ENCODE data around the gene APAF1.

APAF1 gene

GRCh38 chr12:98769068-98769467 is 124.0 kb downstream of the APAF1 start:
- no peak for DNase-seq

GRCh38 chr12:98770230-98770629 is 125.1 kb downstream of the APAF1 start:
- DNase-seq = no peak

- DNase-seq = no peak
These were observed 127.0 kb downstream of the APAF1 start for GRCh38 chr12:98771811-98772752.

GRCh38 chr12:98772818-98773217 is 127.7 kb downstream of the APAF1 start:
- DNase-seq = no peak

- no peak for DNase-seq
These were observed 135.2 kb downstream of the APAF1 start for GRCh38 chr12:98780261-98780660.

GRCh38 chr12:98783420-98783819 is 138.3 kb downstream of the APAF1 start:
- no peak for DNase-seq
